Mucosa of rectum (tissue), 2 donors: ENCODE measurements around the gene GPAT2.
"Not testable (repeated sequence)": the region's sequence is repeated elsewhere in the genome, so short reads cannot be mapped to it uniquely, and the experiment has no call there.

Source experiments
- H3K27ac ChIP-seq, 2 donors: one replicate each; pipeline ENCODE4 v1.7.0; 2013; ENCODE audit warnings: inconsistent platforms in 2 of 2, low read depth in 2 of 2, low read length in 2 of 2
- H3K27me3 ChIP-seq, 2 donors: one replicate each; pipeline ENCODE4 v1.7.0; 2013; ENCODE audit warnings: low read length in 2 of 2; ENCODE audit not compliant: control insufficient read depth in 2 of 2, insufficient read depth in 2 of 2
- H3K36me3 ChIP-seq, 2 donors: one replicate each; pipeline ENCODE4 v1.7.0; 2013; ENCODE audit warnings: low read length in 2 of 2; ENCODE audit not compliant: control insufficient read depth in 2 of 2, insufficient read depth in 2 of 2
- H3K4me1 ChIP-seq, 2 donors: one replicate each; pipeline ENCODE4 v1.7.0; 2013; ENCODE audit warnings: low read length in 2 of 2, mild to moderate bottlenecking in 1 of 2; ENCODE audit not compliant: control insufficient read depth in 2 of 2, insufficient read depth in 2 of 2
- H3K4me3 ChIP-seq, 2 donors: one replicate each; pipeline ENCODE4 v1.7.0; 2013; ENCODE audit warnings: low read length in 2 of 2
- H3K9ac ChIP-seq, 2 donors: one replicate each; pipeline ENCODE4 v1.7.0; 2013; ENCODE audit warnings: low read length in 2 of 2, low read depth in 1 of 2, mild to moderate bottlenecking in 1 of 2
- H3K9me3 ChIP-seq, 2 donors: one replicate each; pipeline ENCODE4 v1.7.0; 2013; ENCODE audit warnings: low read length in 2 of 2; ENCODE audit not compliant: control insufficient read depth in 2 of 2
- donor health status: healthy.
- donor health status: Normal muscosa, but diverticular disease.

GPAT2 gene

GRCh38 chr2:96072746-96073145, 38.0 kb upstream of the GPAT2 start:
- Histone ChIP-seq H3K27ac (no peak overlapping the region), H3K9ac (no peak overlapping the region), H3K27me3 (no peaks in the 10 kb centered on the region), H3K9me3 (no peaks in the 10 kb centered on the region), H3K4me1 (no peaks in the 10 kb centered on the region), H3K4me3 (no peak overlapping the region), H3K36me3 (no peaks in the 10 kb centered on the region)

DNA sequence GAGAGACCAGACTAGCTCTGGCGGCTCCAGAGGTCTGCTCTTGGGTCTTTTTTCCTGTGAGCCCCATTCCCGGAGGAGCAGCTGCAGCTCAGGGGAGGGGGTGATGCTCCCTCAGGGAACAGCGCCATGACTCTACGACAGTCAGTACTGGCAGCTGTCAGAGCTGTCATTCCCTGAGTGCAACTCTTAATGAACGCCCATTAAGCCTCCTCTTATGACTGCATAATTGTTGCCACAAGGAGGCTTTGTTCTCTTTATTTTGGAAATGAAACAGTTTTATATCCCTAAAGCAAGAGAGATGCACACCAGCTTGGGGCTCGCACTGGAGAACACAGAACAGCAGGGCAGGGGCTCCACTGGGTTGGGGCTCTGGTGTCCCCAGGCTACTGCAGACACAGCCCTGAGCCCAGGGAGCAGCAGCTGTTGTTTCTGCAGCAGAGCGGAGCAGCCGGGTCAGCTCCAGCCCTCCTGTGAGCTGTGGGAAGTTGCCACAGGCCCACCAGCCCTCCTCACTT, 37.3 kb upstream of the GPAT2 start:
- not testable (repeated sequence) for H3K9ac ChIP-seq, H3K27me3 ChIP-seq, H3K9me3 ChIP-seq, H3K4me1 ChIP-seq, H3K27ac ChIP-seq, H3K4me3 ChIP-seq, H3K36me3 ChIP-seq

- not testable (repeated sequence) for H3K27ac ChIP-seq, H3K4me1 ChIP-seq, H3K27me3 ChIP-seq, H3K36me3 ChIP-seq, H3K9ac ChIP-seq, H3K9me3 ChIP-seq, H3K4me3 ChIP-seq
These were observed 36.6 kb upstream of the GPAT2 start for GRCh38 chr2:96071087-96071976.

DNA sequence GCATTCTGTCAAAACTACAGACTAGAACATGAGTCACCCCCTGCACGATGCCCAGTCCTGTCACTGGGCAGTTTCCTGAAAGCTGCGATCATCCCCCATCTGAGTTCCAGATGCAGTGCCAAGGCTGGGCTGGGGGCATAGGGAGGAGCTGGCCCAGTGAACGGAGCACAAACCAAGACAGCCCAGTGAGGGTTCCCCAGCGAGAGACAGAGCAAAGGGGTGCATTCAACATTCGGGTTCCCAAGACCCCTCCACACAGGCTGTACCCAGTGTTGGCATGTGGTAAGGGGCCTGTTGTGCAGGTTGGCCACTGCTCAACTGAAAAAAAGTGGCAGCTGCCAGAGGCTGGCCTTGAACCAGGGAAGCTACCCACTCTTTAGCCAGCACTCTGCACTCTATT, 35.6 kb upstream of the GPAT2 start:
- not testable (repeated sequence) for H3K4me1 ChIP-seq, H3K27ac ChIP-seq, H3K27me3 ChIP-seq, H3K9ac ChIP-seq, H3K9me3 ChIP-seq, H3K36me3 ChIP-seq, H3K4me3 ChIP-seq

DNA sequence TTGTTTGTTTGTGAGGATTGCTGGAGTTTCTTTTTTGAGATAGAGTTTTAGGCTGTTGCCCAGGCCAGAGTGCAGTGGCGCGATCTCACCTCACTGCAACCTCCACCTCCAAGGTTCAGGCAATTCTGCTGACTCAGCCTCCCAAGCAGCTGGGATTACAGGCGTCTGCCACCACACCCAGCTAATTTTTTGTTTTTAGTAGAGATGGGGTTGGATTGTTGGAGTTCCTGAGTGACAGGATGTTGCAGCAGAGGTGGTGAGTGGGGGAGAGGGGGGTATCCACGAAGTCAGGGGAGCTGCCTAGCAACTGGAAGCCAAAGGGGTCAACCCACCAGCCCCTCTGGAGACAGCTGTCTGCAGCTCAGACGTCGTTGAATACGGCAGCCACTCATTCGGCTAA, 35.2 kb upstream of the GPAT2 start:
- H3K27me3 ChIP-seq, H3K4me3 ChIP-seq, H3K9me3 ChIP-seq, H3K36me3 ChIP-seq, H3K27ac ChIP-seq, H3K4me1 ChIP-seq, H3K9ac ChIP-seq: not testable (repeated sequence)

GRCh38 chr2:96067902-96068581, 33.3 kb upstream of the GPAT2 start:
- not testable (repeated sequence) for H3K27ac ChIP-seq, H3K4me1 ChIP-seq, H3K9ac ChIP-seq, H3K36me3 ChIP-seq, H3K9me3 ChIP-seq, H3K4me3 ChIP-seq, H3K27me3 ChIP-seq

- H3K9me3 ChIP-seq, H3K9ac ChIP-seq, H3K4me1 ChIP-seq, H3K36me3 ChIP-seq, H3K27me3 ChIP-seq, H3K4me3 ChIP-seq, H3K27ac ChIP-seq: not testable (repeated sequence)
These were observed 32.5 kb upstream of the GPAT2 start for GRCh38 chr2:96067098-96067660.

DNA sequence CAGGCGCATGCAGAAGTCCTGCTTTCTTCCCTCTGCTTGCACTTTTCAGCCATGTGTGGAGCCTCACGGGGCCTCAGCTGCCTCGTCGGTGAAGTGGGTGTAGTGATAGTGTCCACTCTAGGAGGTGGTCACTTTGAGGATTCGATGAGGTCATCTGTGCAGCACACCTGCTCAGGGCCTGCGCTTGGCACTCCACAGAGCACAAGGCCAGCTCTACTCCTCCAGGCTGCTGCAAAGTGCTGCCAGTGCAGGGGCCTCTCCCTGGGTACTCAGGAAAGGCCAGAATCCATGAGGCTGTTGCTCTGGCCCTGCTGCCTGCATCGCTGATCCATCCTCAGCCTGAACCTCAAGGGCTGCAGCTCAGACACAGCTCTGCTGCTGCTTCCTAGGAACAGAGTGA, 31.8 kb upstream of the GPAT2 start:
- H3K9me3 ChIP-seq, H3K27me3 ChIP-seq, H3K36me3 ChIP-seq, H3K4me1 ChIP-seq, H3K4me3 ChIP-seq, H3K9ac ChIP-seq, H3K27ac ChIP-seq: not testable (repeated sequence)

- H3K27ac ChIP-seq, H3K9ac ChIP-seq, H3K9me3 ChIP-seq, H3K4me3 ChIP-seq, H3K36me3 ChIP-seq, H3K27me3 ChIP-seq, H3K4me1 ChIP-seq: not testable (repeated sequence)
These were observed 31.2 kb upstream of the GPAT2 start for GRCh38 chr2:96065954-96066353.

GRCh38 chr2:96065381-96065930, 30.7 kb upstream of the GPAT2 start:
- Histone ChIP-seq H3K27me3 (no peaks in the 10 kb centered on the region), H3K27ac (no peak overlapping the region), H3K4me1 (no peaks in the 10 kb centered on the region), H3K9ac (no peak overlapping the region), H3K36me3 (no peaks in the 10 kb centered on the region), H3K9me3 (no peaks in the 10 kb centered on the region), H3K4me3 (no peak overlapping the region)
